GM21526 (cell line): Measurements from ENCODE around the gene GPS1.

Experiments
- ATAC-seq: cut with Tn5 transposase; IDR thresholded peaks from one replicate; pipeline ENCODE4 v1.9.1; 2021; ENCODE audit warnings: moderate library complexity; ENCODE audit not compliant: unreplicated experiment, low FRiP score

GPS1 gene

GRCh38 chr17:82051776-82052637, at the start of gene GPS1, which contains the start of gene RFNG:
TSS of gene GPS1 (plus strand) at chr17:82051898. CDS start at chr17:82051932, 34 bp downstream.
TSS of gene RFNG (minus strand) at chr17:82051811. CDS start at chr17:82051766, 45 bp downstream.
- no peak for ATAC-seq

DNA sequence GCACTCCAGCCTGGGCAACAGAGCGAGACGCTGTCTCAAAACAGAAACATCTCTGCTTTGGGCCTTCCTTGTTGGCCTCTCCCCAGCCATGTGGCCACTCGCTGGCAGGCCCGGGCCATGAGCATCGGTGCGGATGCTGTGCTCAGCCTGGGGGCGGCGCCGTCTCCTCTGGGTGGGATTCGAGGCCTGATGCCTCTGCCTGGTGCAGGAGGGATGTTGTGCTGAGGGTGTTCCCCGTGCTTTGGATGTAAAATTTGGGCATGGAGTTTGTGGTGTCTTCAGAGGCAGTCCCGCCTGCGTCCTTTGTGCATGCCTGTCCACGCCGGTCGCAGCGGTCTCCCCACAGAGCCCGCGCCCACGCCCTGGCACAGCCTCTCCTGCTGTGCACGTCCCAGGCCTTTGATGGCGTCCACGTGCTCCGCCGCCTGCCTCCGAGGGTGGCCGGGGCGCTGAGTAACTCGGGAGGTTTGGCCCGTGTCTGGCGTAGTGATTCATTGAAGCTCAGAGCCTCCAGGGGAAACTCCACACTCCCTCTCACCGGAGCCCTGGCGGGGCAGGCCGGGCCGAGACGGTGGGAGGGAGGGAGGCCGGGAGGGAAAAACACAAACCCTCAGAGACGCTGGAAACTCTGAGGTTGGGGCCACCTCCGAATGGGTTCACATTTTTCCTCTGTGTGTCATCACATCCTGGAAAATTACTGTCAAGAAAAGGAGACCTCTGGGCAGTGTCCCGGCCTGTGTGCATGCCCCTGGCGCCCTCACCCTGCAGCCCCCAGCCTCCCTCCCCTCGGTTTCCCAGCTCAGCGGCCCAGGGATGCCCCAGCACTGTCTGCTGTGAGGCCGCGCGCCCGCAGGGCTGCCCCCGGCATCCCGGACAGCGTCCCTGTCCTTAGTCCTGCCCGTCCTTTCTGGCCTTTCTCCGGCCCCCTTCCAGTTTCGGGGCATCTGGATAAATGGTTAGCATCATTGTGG, 48.0 kb upstream of the GPS1 start:
- no peak for ATAC-seq

- no peak for ATAC-seq
Measured at GRCh38 chr17:82004517-82005455, 46.9 kb upstream of the GPS1 start.

DNA sequence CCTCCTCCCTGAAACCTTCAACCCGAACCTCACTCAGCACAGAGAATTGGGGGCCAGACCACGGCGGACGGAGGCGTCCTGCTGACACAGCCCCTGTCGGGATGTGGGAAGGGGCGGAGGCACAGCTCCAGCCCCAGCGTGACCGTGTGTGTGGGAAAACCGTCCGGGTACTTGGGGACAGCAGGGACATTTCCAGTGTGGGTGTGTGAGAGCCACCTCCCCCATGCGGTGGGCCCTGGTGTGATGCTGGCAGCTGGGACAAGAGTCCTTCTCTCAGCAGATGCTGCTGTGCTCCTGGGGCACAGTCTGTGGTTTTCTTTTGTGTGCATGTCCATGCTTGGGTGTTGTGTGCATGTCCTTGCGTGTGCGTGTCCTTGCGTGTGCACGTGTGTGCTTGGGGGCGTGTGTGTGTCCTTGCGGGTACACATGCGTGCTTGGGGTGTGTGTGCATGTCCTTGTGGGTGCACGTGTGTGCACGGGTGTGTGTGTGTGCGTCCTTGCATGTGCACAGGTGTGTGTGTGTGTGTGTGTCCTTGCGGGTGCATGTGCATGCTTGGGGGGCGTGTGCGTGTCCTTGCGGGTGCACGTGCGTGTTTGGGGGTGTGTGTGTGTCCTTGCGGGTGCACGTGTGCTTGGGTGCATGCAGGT, 45.9 kb upstream of the GPS1 start:
- ATAC-seq: no peak

GRCh38 chr17:82006468-82007227, 45.0 kb upstream of the GPS1 start:
- no peak for ATAC-seq

GRCh38 chr17:82007228-82007494, 44.5 kb upstream of the GPS1 start:
- no peak for ATAC-seq

DNA sequence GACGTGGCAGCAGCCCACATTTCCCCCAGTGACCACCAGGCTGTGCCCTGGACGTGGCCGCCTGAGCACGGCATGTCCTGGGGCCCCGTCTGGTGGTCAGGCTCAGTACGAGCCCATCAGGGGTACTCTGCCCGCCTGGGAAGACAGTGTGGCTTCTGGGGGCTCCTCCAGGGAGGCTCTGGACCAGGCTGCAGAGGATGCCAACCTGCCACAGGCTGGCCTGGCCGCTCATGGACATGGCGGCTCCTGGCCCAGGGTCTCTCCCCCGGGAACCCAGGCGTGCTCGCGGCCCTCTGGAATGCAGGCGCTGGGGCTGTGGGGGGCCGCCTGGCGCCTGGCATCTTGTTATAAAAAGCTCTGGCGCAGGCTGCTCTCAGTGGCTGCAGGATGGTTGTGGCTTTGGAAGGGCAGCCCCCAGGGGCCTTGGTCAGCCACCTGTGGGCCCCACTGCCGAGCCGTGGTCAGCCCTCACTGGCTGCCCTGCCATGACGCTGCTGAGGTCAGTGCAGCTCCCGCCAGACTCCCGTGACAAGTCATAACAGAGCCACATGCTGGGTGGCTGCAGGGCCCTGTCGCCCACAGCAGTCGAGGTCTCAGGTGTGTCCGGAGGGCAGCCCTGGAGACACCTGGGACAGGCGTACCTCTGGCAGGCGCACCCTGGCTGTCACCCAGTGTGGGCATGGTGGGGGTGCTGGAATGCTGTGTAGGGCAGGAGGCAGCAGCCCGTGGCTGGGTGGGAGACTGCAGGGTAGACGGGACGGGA, 44.0 kb upstream of the GPS1 start:
- ATAC-seq: no peak

GRCh38 chr17:82008258-82008940, 43.3 kb upstream of the GPS1 start:
- no peak for ATAC-seq

DNA sequence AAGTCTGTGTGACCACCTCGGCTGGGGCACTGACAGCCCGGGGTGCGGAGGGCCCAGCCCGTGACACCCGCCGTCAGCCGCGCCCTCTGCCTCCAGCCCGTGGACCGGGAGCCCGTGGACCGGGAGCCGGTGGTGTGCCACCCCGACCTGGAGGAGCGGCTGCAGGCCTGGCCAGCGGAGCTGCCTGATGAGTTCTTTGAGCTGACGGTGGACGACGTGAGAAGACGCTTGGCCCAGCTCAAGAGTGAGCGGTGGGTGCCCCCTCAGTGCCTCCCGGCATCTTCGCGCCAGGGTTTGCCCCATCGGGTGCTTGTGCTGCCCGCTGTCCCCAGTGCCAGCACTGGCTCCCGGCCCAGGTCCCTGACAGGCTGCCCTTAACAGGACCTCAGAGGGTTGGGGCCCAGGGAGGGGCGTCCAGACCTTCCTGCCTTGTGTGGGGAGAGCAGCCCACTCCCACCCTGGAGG, 42.7 kb upstream of the GPS1 start:
- ATAC-seq: no peak

DNA sequence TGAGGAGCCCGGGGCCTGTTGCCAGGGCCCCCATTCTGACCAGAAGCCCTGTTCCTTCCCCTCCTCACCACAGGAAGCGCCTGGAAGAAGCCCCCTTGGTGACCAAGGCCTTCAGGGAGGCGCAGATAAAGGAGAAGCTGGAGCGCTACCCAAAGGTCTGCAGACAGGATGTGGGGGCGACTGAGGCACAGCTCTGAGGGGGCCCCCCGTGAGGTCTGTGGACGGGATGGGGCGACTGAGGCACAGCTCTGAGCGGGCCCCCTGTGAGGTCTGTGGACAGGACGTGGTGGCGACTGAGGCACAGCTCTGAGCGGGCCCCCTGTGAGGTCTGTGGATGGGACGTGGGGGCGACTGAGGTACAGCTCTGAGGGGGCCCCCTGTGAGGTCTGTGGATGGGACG, 42.3 kb upstream of the GPS1 start:
- ATAC-seq: no peak

- no peak for ATAC-seq
Measured at GRCh38 chr17:82010575-82011525, 40.8 kb upstream of the GPS1 start.

- ATAC-seq: no peak
Measured at GRCh38 chr17:82011617-82012187, 40.0 kb upstream of the GPS1 start.

- ATAC-seq: no peak
Measured at GRCh38 chr17:82012261-82012639, 39.4 kb upstream of the GPS1 start.

DNA sequence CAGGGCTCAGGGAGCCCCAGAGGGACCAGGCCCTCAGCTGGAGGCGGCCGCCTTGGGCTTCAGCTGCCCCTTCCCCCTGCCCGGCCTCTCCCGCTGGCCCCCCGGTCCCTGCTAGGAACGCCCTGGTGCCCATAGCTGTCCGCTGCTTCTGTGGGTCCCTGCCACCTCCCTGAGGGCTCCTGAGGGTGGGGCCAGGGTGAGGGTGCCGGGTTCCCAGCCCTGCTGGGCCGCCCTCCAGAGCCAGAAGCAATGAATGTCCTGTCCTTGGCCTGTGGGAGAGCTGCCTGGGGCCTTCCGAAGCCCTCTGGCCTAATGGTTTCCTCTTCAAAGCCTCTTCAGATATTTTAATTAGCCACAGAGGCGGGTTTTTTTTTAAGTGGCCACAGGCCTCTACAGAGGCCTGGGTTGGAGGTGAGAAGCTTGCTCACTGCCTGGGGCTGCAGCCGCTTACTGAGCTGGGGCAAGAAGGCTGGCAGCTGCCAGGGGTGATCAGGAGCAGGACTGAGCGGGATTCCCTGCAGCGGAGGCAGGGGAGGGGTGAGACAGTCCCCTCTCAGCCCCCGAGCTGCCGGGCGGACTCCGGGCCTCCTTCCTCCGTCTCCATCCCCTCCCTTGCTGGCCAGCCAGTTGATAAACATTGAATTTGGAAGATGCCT, 38.9 kb upstream of the GPS1 start:
- no peak for ATAC-seq

DNA sequence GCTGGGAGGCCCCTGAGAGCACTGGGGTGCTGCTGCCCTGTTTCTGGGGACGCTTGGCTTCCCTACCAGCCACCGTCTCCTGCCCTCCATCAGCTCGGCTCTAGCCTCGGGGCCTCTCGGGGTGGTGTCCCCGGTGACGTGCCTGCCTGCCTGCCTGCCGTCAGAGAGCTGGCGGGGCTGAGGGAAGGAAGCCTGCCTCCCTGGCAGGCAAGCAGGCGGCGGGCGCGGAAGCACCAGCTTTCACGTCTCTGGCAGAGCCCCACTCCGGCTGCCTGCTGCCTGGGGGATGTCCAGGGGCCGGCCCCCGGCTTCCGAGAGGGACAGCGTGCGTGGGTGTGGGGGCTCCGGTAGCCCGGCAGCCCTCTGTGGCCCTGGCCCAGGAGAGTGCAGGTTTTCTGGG, 38.4 kb upstream of the GPS1 start:
- ATAC-seq: no peak

DNA sequence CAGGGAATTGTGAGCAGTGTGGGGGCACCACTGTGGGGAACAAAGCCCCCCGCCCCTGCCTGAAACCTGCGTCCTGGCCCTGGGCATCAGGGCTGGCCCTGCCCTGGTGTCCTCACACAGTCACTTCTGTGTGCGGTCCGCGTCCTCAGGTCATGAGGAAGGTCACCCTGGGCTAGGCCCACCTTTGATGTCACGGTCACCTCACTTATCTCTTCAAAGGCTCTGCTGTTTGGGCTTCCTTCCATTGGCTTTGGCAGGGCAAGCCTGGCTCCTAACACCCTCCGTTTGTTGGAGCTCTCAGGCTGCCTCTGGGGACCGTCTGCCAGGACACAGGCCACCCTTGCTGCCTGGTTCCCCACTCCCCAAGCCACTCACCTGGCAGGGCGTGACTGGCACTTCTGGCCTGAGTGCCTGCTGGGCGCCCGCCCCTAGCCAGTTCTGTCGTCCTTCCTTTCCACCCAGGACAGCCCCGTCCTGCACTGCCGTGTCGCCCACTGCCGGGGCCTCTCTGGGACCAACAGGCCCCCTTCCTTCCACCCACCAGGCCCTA, 37.9 kb upstream of the GPS1 start:
- no peak for ATAC-seq
